COLO829 (cell line): Measurements from ENCODE around the gene ADAMTSL2.

Experiments
- DNase-seq: peaks from one replicate; pipeline ENCODE4 v3.0.0; 2012; ENCODE audit warnings: low spot score

The ADAMTSL2 gene

GRCh38 chr9:133499892-133500270 lies 34.6 kb upstream of the ADAMTSL2 start:
- DNase-seq: no peak

GRCh38 chr9:133502112-133502511 lies 32.4 kb upstream of the ADAMTSL2 start:
- DNase-seq: no peak

GRCh38 chr9:133505186-133505830 lies 29.2 kb upstream of the ADAMTSL2 start:
- no peak for DNase-seq

- DNase-seq: no peak
Measured at GRCh38 chr9:133505901-133506652, 28.4 kb upstream of the ADAMTSL2 start.

GRCh38 chr9:133506653-133507038 lies 27.9 kb upstream of the ADAMTSL2 start:
- DNase-seq: no peak

GRCh38 chr9:133507246-133507965 lies 27.1 kb upstream of the ADAMTSL2 start:
- DNase-seq: no peak

GRCh38 chr9:133508046-133508445 lies 26.5 kb upstream of the ADAMTSL2 start:
- DNase-seq: no peak

- peak; percentile 36 for DNase-seq
Measured at GRCh38 chr9:133509179-133510083, 25.1 kb upstream of the ADAMTSL2 start.

- DNase-seq: no peak
Measured at GRCh38 chr9:133510926-133511505, 23.5 kb upstream of the ADAMTSL2 start.

GRCh38 chr9:133511607-133512006 lies 22.9 kb upstream of the ADAMTSL2 start:
- no peak for DNase-seq

GRCh38 chr9:133512253-133513213 lies 22.0 kb upstream of the ADAMTSL2 start:
- DNase-seq: no peak

GRCh38 chr9:133513214-133514100 lies 21.0 kb upstream of the ADAMTSL2 start:
- no peak for DNase-seq

- DNase-seq: no peak
Measured at GRCh38 chr9:133514460-133515239, 19.9 kb upstream of the ADAMTSL2 start.

- no peak for DNase-seq
Measured at GRCh38 chr9:133515240-133515610, 19.3 kb upstream of the ADAMTSL2 start.

GRCh38 chr9:133515615-133516255 lies 18.8 kb upstream of the ADAMTSL2 start:
- DNase-seq: no peak

- no peak for DNase-seq
Measured at GRCh38 chr9:133516256-133516960, 18.1 kb upstream of the ADAMTSL2 start.

- DNase-seq: no peak
Measured at GRCh38 chr9:133516961-133517350, 17.5 kb upstream of the ADAMTSL2 start.

GRCh38 chr9:133517711-133518110 lies 16.8 kb upstream of the ADAMTSL2 start:
- no peak for DNase-seq
